Amygdala (tissue), 56 donors: ENCODE results near the gene AGBL3.
"Not testable (repeated sequence)": the region's sequence is repeated elsewhere in the genome, so short reads cannot be mapped to it uniquely, and the experiment has no call there.

Source experiments
- DNase-seq, 56 donors: peaks; one replicate each; lab custom pipeline; 2025; lab: John Stamatoyannopoulos, UW

AGBL3 gene

DNA sequence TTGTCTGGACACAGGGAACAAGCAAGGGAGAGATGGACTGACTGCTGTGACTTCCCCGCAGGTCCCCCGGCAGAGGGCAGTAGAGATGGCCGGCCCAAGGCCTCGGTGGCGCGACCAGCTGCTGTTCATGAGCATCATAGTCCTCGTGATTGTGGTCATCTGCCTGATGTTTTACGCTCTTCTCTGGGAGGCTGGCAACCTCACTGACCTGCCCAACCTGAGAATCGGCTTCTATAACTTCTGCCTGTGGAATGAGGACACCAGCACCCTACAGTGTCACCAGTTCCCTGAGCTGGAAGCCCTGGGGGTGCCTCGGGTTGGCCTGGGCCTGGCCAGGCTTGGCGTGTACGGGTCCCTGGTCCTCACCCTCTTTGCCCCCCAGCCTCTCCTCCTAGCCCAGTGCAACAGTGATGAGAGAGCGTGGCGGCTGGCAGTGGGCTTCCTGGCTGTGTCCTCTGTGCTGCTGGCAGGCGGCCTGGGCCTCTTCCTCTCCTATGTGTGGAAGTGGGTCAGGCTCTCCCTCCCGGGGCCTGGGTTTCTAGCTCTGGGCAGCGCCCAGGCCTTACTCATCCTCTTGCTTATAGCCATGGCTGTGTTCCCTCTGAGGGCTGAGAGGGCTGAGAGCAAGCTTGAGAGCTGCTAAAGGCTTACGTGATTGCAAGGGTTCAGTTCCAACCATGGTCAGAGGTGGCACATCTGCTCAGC lies 178.2 kb downstream of the AGBL3 start:
- peak in 1 of 56 donors; percentile 25 for DNase-seq

DNA sequence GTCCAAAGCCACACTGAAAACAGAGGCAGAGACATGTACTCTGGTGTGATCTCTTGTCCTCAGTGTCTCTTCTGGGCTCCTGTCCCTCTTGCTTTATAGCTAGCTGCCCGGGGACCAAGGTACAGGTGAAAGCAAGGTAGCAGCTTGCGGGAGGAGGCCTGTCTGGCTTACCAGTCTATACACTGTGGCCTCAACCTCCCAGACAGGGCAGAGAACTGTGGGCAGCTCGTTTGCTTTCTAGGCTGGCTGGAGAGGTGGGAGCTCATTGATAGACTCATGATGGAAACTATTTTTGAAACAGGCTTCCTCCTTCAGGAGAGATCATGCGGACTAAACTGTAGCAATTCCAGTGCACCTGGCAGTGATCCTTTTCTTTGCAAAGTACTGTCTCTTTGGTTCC lies 179.6 kb downstream of the AGBL3 start:
- no peak for DNase-seq

DNA sequence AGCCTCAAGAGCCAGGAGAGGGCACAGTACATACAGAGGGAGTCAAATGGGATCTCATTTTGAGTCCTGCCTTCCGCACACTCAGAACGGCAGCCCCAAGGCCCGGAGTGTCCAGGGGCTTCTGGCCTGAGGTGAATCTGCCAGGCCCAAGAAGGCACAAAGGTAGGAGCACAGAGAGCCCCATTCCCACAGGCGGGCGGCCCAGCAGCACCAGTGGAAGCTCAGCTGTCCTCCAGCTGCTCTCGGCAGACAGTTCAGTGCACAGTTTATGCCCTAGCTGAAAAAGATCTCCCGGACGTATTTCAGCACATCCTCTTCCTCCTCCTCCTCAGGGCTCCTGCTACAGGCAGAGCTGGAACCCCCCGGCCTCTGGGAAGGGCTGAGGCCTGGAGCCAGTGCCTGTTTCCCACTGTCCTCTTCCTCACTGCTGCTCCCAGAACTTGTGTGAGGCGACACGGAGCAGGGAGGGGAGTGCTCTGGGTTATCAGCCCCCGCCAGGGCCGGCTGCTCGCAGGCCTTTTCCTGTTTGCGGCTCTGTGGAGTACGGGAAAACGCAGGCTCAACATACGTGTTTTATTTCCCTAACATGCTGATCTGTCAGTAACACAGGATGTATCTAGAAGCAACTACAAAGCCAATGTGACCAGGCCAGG lies 180.2 kb downstream of the AGBL3 start:
- DNase-seq, result no peak

DNA sequence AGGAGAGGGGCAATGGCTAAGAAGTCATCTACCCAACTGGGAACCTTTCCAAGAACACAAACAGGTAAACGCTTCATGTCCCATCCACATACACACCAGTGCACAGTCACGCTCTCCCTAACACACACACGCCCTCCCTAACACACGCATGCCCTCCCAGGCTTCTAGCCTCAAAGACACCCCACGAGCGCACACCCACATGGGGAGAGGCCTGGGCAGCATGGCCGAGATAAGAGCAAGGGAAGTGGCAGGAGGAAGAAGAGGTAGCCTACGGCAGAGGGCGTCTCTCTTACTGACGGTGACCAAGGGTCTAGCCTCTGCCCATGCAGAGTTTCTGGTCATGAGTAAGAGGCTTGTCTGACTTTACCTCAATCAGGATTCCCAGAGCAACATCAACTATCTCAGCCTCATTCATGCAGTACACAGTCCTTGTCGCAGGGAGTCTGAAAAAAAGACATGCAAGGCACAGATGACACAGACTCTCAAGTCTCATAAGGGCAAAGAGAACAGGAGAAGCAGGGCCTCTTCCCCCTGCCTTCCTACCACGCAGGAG lies 181.1 kb downstream of the AGBL3 start:
- DNase-seq, result no peak

DNA sequence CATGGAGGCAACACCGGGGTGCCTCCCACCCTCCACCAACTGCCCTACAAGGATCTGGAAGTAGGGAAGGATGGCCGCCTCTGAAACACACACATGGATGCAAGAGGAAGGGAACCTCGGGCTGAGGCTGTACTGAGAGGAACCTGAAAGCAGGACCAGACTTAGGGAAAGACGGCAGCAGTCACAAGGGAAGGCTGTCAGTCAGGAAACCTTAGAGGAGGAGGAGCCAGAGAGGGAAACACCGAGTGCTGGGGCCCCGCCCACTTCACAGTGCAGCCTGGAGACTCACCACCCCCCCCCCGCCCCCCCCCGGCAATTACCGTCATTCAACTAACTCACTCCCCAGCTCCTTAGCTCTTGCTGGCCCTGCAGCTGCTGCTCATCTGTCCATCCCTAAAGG lies 181.7 kb downstream of the AGBL3 start:
- DNase-seq, result no peak

DNA sequence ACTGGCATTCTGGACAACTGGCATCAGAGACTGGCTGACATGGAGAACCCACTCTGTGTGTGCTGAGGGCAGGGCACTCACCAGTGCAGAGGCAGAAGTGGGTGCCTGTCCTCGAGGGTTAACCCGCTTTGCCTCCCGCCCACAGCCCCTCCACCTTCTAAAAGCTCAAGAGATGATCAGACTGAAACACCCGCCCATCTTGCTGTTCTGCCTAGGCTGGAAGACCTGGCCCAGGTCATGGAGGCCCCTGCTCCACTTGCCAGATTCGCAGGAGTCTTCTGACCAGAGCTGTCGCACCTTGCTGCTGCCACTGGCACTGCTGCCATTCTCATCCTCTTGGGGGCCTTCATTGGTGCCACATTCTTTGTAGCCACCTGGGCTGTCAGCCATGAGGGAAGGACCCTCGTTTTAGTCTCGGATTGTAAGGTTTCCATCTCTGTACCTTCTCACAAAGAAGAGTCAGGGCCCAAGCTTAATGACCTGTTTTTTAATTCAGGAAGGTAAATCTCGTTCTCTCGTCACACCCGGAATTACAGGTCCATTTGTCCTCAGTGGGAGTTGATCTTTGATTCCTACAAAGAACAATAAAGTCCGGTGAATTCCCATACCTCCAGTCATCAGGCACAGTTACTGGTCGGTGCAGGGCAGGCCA lies 182.3 kb downstream of the AGBL3 start:
- no peak for DNase-seq

DNA sequence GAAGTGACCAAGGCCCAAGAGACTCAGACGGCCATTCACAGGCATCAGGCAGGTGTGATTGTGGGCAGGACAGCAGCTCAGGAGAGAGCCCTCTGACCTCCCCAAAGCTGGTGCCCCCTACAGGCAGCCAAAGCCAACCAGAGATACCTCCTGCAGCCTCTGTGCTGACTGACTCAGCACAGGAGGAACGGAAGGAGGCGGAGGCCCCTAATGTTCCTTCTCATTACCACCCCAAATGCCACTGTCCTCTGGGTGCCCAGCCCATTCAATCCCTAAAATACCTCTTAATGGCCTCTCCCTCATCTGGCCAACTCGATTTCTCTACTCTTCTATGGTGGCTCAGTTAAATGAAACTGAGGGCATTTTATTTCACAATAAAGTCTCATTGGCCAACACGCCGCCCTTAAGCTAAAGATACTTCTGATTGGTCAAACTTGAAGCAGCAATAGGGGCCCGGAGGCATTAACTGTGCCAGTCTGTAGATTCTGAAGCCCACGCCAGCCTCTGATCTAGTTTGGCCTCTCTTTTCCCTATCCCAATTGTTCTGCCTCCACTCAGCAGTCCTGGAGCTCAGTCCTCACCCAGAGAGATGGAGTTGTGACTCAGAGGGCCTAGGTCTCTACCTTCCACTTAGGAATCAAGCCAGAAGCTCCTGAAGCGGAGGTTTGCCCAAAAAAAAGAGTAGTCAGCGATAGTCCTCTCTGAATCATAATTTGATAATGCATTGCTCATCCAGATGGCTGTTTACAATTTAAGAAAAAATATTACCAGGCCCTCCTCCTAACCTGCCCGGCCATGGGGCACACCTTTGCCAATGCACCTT lies 183.0 kb downstream of the AGBL3 start:
- DNase-seq, result no peak

DNA sequence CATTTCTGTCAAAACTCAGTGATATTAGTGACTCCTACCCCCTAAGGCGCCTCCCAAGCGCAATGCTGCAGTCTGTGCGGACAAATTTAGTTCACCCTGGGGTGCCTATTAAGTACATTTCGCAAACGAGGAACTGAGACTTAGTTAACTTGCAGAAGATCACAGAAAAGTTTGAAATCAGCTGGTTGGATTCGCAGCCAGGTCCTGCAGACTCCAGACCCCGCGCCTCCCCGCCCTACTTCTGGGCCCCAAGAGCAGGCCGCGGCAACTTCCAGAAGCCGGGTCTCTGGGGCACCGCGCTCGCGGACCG lies 183.6 kb downstream of the AGBL3 start:
- DNase-seq, result peak in 1 of 56 donors; percentile 62

DNA sequence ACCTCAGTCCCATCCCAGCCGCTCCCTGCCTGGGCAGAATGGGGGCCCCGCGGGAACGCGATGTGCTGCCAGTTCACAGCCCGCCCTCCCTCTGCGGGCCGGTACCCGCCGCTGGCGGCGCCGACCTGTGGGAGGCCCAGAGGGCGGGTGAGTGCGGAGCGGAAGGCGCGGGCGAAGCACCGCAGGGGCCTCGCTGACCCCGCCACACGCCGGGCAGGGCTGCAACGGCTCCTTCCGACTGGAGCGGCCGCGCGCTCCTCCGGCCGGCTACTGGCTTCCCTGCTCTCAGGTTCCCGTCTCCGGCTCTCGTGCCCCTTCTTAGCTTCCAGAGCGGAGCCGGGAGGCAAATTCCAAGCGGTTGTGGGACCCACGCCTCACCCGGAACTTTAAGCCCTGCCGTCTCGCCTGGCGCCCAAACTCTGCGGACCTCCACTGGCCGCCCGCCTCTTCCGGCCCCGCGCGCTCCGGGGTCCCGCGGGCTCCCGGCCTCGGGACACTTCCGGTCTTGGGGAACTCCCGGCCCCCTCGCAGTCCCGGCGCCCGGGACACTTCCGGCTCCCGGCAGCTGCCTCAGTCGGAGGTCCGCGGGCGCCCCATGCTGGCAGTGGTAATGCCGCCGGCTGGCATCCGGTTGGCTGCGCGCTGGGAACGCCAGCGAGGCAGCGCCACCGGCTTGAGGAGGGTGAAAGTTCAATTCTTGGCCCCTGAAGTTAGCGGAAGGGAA lies 184.1 kb downstream of the AGBL3 start, which contains the start of gene CYREN:
TSS of gene CYREN (minus strand) at position 434 of the 724 bp plus-strand sequence. CDS start 1,785 bp downstream, outside the sequence.
- peak; percentile 32 to 94 (median 87) for DNase-seq

DNA sequence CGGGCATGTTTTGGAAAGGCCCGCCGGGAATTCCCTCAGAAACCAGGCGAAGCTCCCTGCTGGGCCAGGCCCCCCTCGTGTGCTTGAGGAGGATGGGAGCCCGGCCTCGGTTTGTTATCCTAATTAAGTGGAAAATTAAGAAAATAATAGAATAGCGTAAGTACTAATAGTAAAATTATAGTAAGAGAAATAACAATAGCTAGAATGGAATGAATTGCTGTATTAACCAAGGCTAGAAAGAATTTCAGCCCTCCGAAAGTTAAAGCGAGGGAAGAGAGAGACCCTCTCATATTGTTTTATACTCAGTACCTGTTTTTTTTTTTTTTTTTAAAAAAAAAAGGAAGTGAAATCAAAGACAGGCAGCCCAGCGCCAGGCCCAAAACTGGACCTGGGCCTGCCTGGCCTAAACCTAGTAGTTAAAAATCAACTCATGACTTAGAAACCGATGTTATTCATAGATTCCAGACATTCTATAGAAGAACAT lies 184.7 kb downstream of the AGBL3 start:
- not testable (repeated sequence) for DNase-seq

DNA sequence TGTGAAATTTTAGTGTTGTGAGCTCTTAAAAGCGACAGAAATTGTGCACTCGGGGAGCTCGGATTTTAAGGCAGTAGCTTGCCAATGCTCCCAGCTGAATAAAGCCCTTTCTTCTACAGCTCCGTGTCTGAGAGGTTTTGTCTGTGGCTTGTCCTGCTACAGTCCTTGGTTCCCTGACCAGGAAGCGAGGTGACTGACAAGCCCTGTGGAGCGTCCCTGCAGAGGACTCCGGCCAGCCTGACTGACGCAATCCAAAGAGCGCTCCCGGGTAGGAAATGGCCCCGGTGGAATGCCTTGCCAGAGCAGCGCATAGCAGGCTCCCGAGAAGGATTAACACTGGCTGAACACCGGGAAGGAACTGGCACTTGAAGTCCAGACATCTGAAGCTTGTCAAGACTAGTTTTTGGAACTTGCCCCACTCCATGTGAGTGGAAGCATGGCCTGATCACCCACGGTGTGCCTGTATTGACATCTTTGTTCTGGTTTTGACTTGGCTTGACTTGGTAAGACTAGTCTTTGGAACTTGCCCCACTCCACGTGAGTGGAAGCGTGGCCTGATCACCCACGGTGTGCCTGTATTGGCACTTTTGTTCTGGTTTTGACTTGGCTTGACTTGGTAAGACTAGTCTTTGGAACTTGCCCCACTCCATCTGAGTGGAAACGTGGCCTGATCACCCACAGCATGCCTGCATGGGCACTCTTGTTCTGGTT lies 185.4 kb downstream of the AGBL3 start:
- DNase-seq, result peak in 28 of 56 donors; percentile 14 to 74 (median 40)

DNA sequence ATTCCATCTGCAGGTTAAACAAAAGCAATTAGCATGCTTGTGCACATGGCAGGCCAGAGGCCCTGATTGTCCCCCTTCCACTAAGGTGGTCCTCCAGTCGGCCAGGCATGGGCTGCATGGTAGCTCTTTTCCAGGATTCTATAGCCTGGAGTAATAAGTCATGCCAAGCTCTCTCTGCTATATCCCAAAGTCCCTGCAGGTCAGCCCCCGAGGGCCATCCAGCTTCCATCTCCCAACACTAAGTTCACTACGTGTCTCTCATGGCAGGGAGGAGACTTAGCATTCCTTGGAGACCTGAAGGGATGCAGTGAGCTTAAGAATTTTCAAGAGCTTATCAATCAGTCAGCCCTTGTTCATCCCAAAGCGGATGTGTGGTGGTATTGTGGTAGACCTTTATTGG lies 187.6 kb downstream of the AGBL3 start:
- not testable (repeated sequence) for DNase-seq

DNA sequence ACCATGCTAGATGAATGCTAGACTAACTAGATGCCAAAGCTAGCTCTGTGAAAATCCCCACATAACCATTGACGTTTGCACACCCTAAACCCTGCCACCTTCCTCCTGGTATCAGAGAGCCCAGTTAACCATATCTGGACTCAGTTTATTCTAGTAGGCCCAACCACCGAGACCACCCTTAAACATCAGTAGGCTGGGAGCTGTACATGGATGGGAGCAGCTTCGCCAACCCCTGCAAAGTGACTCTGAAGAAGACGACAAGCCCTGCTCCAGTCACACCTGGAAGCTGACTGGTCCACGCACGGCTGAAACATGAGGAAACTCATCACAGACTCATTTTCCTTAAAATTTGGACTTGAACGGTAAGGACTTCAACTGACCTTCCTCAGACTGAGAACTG lies 188.6 kb downstream of the AGBL3 start:
- no peak for DNase-seq

DNA sequence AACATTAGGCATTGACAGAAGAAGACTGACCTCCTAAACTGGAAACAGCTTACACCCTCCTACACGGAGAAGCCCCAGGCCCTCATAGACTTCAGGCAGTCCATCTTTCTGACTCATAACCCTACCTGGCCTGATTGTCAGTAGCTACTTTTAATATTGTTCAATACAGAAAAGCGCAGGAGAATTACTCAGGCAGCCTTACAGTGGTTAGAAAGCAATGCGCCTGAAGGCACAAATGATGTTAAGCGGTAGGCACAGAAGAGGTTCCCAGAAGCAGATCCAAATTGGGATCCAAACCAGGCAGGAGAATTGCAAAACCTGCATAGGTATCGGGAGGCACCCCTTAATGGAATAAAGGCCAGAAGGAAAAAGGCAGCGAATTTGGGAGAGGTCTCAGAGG lies 189.6 kb downstream of the AGBL3 start:
- DNase-seq, result no peak

DNA sequence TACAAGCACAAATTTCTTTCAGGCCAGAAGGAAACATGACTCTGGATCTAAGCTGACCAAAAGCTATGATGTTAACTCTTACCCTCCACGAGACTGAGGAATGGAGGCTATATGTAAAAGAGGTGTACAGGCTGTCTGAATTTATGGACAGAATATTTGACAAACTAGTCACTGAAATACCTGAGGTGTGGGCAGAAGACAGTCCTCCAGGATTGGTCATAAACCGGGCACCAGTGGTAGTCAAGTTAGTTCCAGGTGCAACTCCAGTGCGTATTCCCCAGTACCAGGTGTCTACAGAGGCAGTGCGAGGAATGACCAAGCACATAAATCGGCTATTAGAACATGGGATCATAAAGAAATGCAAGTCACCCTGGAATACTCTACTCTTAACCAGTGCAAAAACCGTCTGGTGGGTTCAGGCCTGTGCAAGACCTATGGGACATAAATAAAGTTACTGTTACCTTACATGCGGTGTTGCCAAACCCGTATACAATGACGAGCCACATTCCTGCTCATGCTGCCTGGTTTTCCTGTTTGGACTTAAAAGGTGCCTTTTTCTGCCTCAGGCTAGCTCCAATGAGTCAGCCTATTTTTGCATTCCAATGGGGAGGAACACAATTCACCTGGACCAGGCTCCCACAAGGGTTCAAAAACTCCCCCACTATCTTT lies 190.9 kb downstream of the AGBL3 start:
- DNase-seq, result no peak

DNA sequence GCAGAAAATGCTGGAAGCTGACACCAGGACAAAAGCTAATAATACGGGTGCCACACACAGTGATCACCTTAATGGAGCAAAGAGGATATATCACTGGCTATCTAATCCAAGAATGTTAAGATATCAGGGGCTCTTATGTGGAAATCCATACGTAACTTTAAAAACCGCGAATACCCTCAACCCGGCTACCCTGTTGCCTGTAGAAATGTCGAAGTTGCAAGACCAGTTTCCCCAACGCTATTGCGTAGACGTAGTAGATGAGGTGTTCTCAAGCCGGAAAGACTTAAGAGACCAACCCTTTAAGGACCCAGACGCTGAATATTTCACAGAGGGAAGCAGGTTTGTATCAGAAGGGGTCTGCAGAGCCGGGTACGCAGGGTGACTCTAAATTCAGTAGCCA lies 192.1 kb downstream of the AGBL3 start:
- DNase-seq, result no peak

DNA sequence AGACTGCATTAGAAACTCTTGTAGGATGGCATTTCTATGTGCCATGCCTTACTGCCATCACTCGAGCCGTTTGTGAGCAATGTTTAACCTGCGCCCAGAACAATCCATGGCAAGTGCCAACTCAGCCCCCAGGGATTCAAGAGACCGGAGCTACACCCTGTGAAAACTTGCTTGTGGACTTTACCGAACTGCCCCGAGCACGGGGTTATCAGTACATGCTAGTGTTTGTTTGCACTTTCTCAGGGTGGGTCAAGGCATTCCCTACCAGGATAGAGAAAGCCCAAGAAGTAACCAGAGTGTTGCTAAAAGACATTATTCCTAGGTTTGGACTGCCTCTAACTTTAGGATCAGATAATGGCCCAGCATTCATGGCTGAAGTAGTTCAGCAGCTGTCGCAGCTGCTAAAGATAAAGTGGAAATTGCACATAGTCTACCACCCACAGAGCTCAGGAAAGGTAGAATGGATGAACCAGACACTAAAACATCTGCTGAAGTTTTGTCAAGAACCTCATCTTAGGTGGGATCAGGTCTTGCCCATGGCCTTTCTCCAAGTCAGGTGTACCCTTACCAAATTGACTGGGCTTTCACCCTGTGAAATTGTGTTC lies 193.1 kb downstream of the AGBL3 start:
- DNase-seq, result no peak

DNA sequence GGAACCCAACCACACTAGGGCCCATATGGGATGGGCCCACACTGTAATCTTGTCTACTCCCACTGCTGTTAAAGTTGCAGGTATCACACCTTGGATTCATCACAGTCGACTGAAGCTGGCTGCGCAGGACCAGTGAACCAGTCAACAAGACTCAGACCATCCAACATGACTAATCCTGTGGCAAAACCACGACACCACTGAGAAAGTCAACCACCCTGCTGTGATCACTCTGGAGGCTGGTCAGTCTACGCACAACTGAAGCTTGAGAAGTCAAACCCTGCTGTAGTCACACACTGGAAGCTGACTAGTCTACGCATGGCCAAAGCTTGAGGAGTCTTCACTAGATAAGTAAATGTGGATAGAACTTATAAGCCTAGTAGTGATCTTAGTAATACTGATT lies 193.8 kb downstream of the AGBL3 start:
- DNase-seq, result no peak
